ENCODE data around the gene LHB.
"Not testable (repeated sequence)": the region's sequence is repeated elsewhere in the genome, so short reads cannot be mapped to it uniquely, and the experiment has no call there.

The LHB gene

GRCh38 chr19:49036815-49037214, 19.9 kb upstream of the LHB start, which contains the start of gene CGB1:
TSS of gene CGB1 (minus strand) at chr19:49036895. CDS start at chr19:49036711, 184 bp downstream.
- not testable (repeated sequence) for DNase-seq

DNA sequence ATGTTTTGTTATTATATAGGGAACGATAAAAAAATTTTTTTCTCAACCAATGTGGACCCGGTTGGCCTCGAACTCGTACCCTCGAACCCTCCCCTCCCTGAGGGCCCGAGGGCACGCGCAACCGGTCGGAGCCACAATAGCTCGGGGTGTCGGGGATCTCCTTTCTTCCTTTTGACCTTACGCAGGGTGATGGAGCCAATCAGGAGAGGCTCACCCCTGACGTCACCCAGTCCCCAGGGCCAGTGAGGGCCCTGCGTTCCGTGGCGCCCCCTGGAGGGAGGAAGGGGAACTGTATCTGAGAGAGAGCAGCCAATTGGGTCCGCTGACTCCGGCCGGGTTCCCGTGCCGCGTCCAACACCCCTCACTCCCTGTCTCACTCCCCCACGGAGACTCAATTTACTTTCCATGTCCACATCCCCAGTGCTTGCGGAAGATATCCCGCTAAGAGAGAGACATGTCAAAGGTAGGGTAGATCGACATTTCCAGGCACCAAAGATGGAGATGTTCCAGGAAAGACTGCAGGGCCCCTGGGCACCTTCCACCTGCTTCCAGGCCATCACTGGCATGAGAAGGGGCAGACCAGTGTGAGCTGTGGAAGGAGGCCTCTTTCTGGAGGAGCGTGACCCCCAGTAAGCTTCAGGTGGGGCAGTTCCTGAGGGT, 14.9 kb upstream of the LHB start, which contains the start of gene CGB2:
TSS of gene CGB2 (plus strand) at position 249 of the 660 bp plus-strand sequence. CDS start at position 455, 206 bp downstream.
- DNase-seq = not testable (repeated sequence)

DNA sequence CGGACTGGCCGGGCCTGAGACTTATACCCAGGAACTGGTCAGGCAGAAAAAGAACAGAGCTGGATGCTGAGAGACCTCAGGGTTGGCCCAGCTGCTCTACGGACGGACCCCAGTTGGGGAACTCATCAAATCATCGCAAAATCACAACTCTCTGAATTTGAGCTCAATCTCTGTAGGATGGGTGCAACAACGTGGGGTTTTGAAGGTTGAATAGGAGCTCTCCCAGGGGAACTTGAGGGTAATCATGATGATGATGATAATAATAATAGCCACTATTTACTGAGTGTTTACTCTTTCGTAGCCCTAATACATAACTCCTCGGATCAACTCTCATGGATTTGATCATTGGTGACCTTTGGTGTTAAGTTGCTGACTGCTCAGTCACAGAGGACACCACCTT, 13.4 kb upstream of the LHB start:
- DNase-seq = not testable (repeated sequence)

GRCh38 chr19:49029749-49030148, 12.9 kb upstream of the LHB start:
- DNase-seq = not testable (repeated sequence)

DNA sequence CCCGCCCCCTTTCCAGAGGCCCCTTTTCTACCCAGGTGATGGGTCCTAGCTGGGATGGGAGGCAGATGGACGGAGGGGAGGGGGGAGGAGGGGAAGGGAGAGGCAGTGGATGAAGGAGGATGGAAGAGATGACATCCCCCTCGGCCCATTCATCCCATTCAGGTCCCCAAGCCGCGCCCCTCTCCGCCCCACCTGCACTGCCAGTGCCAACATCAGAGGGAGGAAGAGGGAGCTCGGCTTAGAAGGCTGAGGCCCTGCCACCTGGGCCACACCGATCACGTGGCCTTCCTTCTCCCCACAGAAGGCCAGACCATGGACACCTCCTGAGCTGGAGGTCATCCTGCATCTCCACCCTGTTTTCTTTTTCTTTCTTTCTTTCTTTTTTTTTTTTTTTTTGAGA, 11.8 kb upstream of the LHB start:
- DNase-seq = not testable (repeated sequence)

- not testable (repeated sequence) for DNase-seq
Measured at GRCh38 chr19:49025599-49025998, 8.7 kb upstream of the LHB start.

GRCh38 chr19:49025088-49025487, 8.2 kb upstream of the LHB start:
- DNase-seq = not testable (repeated sequence)

- not testable (repeated sequence) for DNase-seq
Measured at GRCh38 chr19:49024233-49024632, 7.3 kb upstream of the LHB start, which contains the start of gene CGB3. TSS of gene CGB3 (minus strand) at chr19:49024333. CDS start at chr19:49023971, 362 bp downstream.

GRCh38 chr19:49022116-49022515, 5.2 kb upstream of the LHB start:
- no peak for DNase-seq

DNA sequence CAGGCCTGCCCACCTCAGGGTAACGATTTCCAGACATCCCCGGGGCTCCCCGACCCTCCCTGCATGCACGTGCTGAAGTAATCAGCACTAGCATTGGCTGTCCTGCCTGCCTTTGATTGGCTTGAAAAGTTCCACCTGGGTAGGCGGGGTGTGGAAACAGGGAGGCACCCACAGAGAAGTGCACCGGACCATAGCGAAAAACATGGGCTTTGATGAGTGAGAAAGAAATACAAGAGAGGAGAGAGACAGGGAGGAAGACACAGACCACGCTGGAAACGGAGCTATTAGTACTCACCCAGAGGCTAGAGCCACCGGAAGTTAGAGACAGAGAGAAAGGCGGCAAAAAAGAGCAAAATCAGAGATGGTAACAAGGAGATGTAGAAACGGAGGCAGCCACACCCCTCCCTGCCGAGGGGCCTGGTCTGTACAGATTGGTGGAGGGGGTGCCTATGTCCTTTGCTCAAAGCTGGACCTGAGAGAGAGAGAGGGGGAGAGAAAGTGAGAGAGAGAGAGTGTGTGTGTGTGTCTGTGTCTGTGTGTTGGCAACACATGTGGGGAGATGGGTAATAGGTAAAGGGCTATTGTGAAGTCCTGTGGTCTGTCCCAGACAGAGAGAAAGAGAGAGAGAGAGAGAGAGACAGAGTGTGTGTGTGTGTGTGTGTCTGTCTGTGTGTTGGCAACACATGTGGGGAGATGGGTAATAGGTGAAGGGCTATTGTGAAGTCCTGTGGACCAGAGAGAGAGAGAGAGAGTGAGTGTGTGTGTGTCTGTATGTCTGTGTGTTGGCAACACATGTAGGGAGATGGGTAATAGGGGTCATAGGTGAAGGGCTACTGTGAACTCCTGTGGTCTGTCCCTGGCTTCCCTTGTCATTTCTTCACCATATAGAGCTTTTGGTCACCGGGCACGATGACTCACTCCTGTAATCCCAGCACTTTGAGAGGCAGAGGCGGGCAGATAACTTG, 4.3 kb upstream of the LHB start:
- no peak for DNase-seq

- DNase-seq = no peak
Measured at GRCh38 chr19:49020342-49020741, 3.5 kb upstream of the LHB start.

- DNase-seq = no peak
Measured at GRCh38 chr19:49019242-49019932, 2.5 kb upstream of the LHB start.

DNA sequence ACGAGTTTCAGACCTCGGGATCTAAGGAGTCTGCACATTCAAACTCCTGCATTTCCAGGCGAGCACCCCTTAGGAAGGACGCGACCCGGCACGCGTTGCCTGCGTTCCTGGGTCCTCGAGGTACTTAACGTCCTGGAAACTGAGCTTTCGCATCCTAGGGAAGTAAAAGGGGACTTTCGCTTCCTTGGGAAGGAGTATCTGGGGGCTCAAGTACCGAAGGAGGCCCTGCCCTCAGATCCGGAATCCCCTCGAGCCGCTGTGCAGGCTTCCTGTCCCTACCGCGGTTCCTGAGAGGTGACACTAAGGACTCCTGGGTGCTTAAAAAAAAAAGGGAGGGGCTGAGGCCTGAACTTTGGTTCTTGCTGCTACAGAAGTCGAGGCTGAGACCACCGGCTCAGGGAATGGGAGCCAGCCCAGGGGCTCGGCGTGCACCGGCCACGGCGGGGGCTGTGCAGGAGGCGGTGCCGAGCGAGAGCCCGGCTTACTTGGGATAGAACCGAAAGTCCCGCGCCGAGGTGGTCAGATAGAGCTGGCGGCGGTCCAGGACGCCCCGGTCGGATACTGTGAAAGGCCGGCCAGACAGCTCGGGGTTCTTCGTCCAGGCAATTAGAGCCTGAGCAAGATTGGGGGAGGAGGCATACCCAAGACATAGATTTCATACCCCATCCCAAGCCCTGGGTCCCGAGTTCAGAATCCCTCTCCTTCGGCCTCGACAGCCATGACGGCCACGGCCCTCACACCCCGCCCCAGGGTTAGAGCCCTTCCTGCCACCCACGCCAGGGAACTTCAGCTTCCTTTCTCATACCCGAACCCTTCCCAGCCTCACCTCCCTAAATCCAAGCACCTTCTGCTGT, 1.7 kb upstream of the LHB start:
- not testable (repeated sequence) for DNase-seq

GRCh38 chr19:49017666-49018351, 918 bp upstream of the LHB start:
- no peak for DNase-seq

- DNase-seq = no peak
Measured at GRCh38 chr19:49016067-49016839, 638 bp downstream of the LHB start.

DNA sequence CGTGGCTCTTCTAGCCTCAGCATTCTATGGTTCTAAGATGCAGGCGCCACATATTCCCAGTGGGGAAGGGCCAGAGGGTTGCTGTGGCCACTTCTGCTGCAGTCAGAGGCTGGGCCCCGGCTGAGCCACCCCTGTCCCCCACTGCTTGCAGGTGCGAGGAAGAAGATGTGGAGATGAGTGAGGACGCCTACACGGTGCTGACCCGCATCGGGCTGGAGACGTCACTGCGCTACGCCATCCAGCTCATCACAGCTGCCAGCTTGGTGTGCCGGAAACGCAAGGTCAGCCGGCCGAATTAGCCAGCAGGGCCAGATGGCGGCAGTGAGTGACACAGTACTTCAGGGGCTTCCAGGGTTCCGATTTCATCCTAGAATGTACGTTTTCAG, 2.0 kb downstream of the LHB start:
- no peak for DNase-seq

DNA sequence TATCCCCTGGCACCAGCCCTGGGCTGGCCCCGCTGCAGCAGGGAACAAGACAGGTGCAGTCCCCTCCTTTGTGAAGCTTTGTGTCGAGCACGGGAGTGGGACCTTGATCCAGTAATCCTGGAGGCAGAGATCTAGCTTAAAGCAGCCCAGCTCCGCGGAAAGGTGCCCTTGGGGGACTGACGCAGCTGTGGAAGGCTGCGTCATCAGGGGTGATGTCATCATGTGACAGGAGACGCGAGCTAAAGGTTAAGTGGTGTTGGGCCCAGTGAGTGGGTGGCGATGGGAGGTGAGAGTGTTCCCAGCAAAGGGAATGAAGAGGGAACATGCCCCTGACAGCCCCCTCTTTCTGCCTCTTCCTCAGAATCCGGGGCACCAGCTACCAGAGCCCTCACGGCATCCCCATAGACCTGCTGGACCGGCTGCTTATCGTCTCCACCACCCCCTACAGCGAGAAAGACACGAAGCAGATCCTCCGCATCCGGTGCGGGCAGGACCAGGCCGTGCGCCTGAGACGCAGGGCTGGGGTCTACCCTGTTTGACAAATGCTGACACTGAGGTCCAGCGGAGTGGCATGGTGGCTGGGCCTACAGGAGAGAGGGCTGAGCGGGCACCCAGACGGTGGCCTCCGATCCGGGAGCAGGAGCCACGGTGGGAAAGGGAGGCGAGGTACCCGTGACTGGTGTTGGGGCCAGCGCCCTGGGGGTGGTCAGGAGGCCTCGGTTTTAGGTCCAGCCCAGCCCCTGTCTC, 2.6 kb downstream of the LHB start:
- no peak for DNase-seq

DNA sequence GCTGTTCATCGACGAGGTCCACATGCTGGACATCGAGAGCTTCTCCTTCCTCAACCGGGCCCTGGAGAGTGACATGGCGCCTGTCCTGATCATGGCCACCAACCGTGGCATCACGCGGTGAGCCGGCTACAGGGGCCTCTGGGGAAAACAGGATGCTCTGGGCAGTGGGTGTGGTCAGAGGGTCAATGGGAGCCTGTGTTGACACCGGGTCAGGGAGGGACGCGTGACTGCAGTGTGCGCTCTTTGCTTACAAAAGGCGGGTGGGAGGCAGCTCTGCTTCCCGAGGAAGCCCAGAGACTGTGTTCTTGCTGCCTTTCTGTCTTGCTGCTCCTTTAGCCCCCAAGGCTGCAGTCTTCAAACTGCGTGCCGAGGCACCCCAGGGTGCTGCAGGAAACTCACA, 5.7 kb downstream of the LHB start:
- DNase-seq = no peak

DNA sequence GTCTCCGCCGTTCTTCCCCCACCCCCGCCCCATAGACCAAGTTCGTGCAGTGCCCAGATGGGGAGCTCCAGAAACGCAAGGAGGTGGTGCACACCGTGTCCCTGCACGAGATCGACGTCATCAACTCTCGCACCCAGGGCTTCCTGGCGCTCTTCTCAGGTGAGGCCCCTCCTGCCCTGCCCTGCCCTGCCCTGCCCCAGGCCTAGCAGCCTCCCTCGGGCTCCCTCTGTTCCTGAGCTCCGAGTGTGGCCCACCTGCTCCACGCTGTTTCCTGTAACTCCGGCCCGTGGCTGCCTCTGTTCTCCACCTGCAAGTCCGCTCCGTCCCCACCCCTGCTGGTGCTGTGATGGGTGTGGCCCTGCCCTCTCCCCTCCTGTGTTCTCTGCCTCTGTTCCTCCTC, 6.4 kb downstream of the LHB start:
- no peak for DNase-seq

GRCh38 chr19:49009828-49010227, 7.1 kb downstream of the LHB start:
- no peak for DNase-seq
